IMR-90 (cell line): ENCODE results near the gene GCN1. TPM values are rescaled to one million over a fixed set of nuclear protein-coding genes. Genes with fewer than 3 reads are reported as not detected.

Experiments used
- ATAC-seq: fragments of 200-7000 bp; cut with Tn5 transposase; 2 replicates; pipeline ENCODE4 v1.9.1; 2020; ENCODE audit warnings: low read depth, mild to moderate bottlenecking, moderate library complexity
- BruUV-seq: library from RNA; stranded (reverse); fragments of 400-500 nt; replicated peaks from 2 replicates; lab custom pipeline; 2021; lab: Mats Ljungman, UMichigan
- CTCF ChIA-PET: fragments of 300-600 bp; formaldehyde crosslinking; extraction: SDS; loops from one replicate; lab custom pipeline; 2021; ENCODE audit warnings: antibody characterized with exemption; lab: Yijun Ruan, JAX
- POLR2A ChIA-PET: fragments of 300-600 bp; sonication (Branson Sonifier 250); formaldehyde crosslinking; loops from one replicate; lab custom pipeline; 2022; ENCODE audit warnings: antibody characterized with exemption; ENCODE audit not compliant: unreplicated experiment; lab: Charles Lee
- DNase-seq: peaks from one replicate; pipeline ENCODE4 v3.0.0; 2013
- H2AFZ ChIP-seq: replicated peaks from 2 replicates; pipeline ENCODE3; 2013; ENCODE audit warnings: low read length, mild to moderate bottlenecking; ENCODE audit not compliant: poor library complexity
- H2AK5ac ChIP-seq: 2 replicates; pipeline ENCODE4 v1.6.1; 2013; ENCODE audit warnings: low read depth, low read length, inconsistent platforms
- H2AK9ac ChIP-seq: replicated peaks from 2 replicates; pipeline ENCODE3; 2013; ENCODE audit warnings: mild to moderate bottlenecking, low read depth, low read length, moderate library complexity; ENCODE audit not compliant: poor library complexity
- H2BK120ac ChIP-seq: 2 replicates; pipeline ENCODE4 v1.6.1; 2013; ENCODE audit warnings: low read depth, low read length, inconsistent platforms
- H2BK15ac ChIP-seq: 3 replicates; pipeline ENCODE4 v1.6.1; 2013; ENCODE audit warnings: low read depth, low read length, inconsistent platforms
- H2BK20ac ChIP-seq: 2 replicates; pipeline ENCODE4 v1.6.1; 2013; ENCODE audit warnings: low read depth, mild to moderate bottlenecking, inconsistent platforms, low read length, moderate library complexity
- H2BK5ac ChIP-seq: 2 replicates; pipeline ENCODE4 v1.6.1; 2013; ENCODE audit warnings: mild to moderate bottlenecking, low read depth, low read length, inconsistent platforms; ENCODE audit not compliant: poor library complexity, severe bottlenecking
- H3K14ac ChIP-seq: replicated peaks from 2 replicates; pipeline ENCODE4 v1.6.1; 2013; ENCODE audit warnings: low read depth, low read length, inconsistent platforms
- H3K18ac ChIP-seq: 2 replicates; pipeline ENCODE4 v1.6.1; 2013; ENCODE audit warnings: low read depth, low read length, control low read depth
- H3K23ac ChIP-seq: 2 replicates; pipeline ENCODE4 v1.6.1; 2013; ENCODE audit warnings: low read depth, low read length, inconsistent platforms
- H3K27ac ChIP-seq: 2 replicates; pipeline ENCODE4 v1.5.1; 2013; ENCODE audit warnings: mild to moderate bottlenecking, control low read depth, low read length; ENCODE audit not compliant: insufficient read depth
- H3K27me3 ChIP-seq: 2 replicates; pipeline ENCODE4 v1.6.1; 2013; ENCODE audit warnings: low read length; ENCODE audit not compliant: control insufficient read depth, insufficient read depth
- H3K36me3 ChIP-seq: 2 replicates; pipeline ENCODE4 v1.6.1; 2013; ENCODE audit warnings: low read length, mixed read lengths; ENCODE audit not compliant: control insufficient read depth, insufficient read depth
- H3K4ac ChIP-seq: 2 replicates; pipeline ENCODE4 v1.6.1; 2013; ENCODE audit warnings: low read depth, low read length, inconsistent platforms
- H3K4me1 ChIP-seq: 2 replicates; pipeline ENCODE4 v1.6.1; 2013; ENCODE audit warnings: low read length, mixed read lengths; ENCODE audit not compliant: control insufficient read depth, insufficient read depth
- H3K4me2 ChIP-seq: 2 replicates; pipeline ENCODE4 v1.6.1; 2013; ENCODE audit warnings: low read depth, mild to moderate bottlenecking, control low read depth, low read length, moderate library complexity
- H3K4me3 ChIP-seq: 2 replicates; pipeline ENCODE4 v1.5.1; 2013; ENCODE audit warnings: low read depth, mild to moderate bottlenecking, control low read depth, low read length, moderate library complexity; ENCODE audit not compliant: insufficient read depth
- H3K56ac ChIP-seq: 2 replicates; pipeline ENCODE4 v1.6.1; 2013; ENCODE audit warnings: low read length, inconsistent platforms; ENCODE audit not compliant: insufficient read depth; ENCODE audit errors: extremely low read depth
- H3K79me1 ChIP-seq, 2 experiments: 2 replicates each; pipeline ENCODE4 v1.6.1; 2013; ENCODE audit warnings: low read length in 2 of 2, inconsistent platforms in 1 of 2, low read depth in 1 of 2
- H3K9ac ChIP-seq: 2 replicates; pipeline ENCODE4 v1.6.1; 2013; ENCODE audit warnings: low read depth, low read length, control low read depth
- H3K9me1 ChIP-seq: 2 replicates; pipeline ENCODE4 v1.6.1; 2013; ENCODE audit warnings: low read length, inconsistent platforms; ENCODE audit not compliant: insufficient read depth
- H3K9me3 ChIP-seq: 2 replicates; pipeline ENCODE4 v1.6.1; 2013; ENCODE audit warnings: low read length; ENCODE audit not compliant: control insufficient read depth, insufficient read depth
- H4K20me1 ChIP-seq: 2 replicates; pipeline ENCODE4 v1.6.1; 2013; ENCODE audit warnings: low read length, inconsistent platforms; ENCODE audit not compliant: insufficient read depth
- H4K5ac ChIP-seq: 2 replicates; pipeline ENCODE4 v1.6.1; 2013; ENCODE audit warnings: mild to moderate bottlenecking, low read depth, low read length, control low read depth
- H4K8ac ChIP-seq, 2 experiments: 2 replicates each; pipeline ENCODE4 v1.6.1; 2013; ENCODE audit warnings: low read depth in 2 of 2, low read length in 2 of 2, control low read depth in 1 of 2, inconsistent platforms in 1 of 2
- H4K91ac ChIP-seq: 2 replicates; pipeline ENCODE4 v1.6.1; 2013; ENCODE audit warnings: low read depth, low read length, inconsistent platforms; ENCODE audit not compliant: insufficient read depth
- BHLHE40 ChIP-seq: fragments of 150-350 bp; IDR thresholded peaks from 2 replicates; pipeline ENCODE4 v1.6.1; 2016; ENCODE audit warnings: mild to moderate bottlenecking, low read depth, low read length
- CEBPB ChIP-seq: IDR thresholded peaks from 2 replicates; pipeline ENCODE4 v1.6.1; 2012; ENCODE audit warnings: low read depth, low read length, improper control_type of control experiment
- NFE2L2 ChIP-seq: fragments of 150-350 bp; IDR thresholded peaks from 2 replicates; pipeline ENCODE4 v1.6.1; 2016; ENCODE audit warnings: low read depth, mild to moderate bottlenecking, low read length
- POLR2A ChIP-seq: IDR thresholded peaks from 2 replicates; pipeline ENCODE4 v1.6.1; 2012; ENCODE audit warnings: mild to moderate bottlenecking, low read depth, low read length
- WGBS, 2 experiments: methylation state at CpG; one replicate each; pipeline versions ENCODE4 v1.1.5 to v1.1.7; 2013; ENCODE audit warnings: missing lambda C conversion rate in 2 of 2; ENCODE audit not compliant: insufficient read length in 1 of 2; ENCODE audit errors: extremely low coverage in 2 of 2; 5-methylcytosine and 5-hydroxymethylcytosine counted together
- dilution Hi-C: fragments of 300-500 bp; cut with HindIII; formaldehyde crosslinking; loops from one replicate; pipeline ENCODE4 v1.14.3; 2018; ENCODE audit warnings: low sequenced_read_pairs; ENCODE audit not compliant: unreplicated experiment
- in situ Hi-C: fragments of 300-500 bp; cut with MboI; formaldehyde crosslinking; loops from 3 replicates; pipeline ENCODE4 v1.14.3; 2019; ENCODE audit warnings: low sequenced_read_pairs, inconsistent platforms, mixed read lengths
- intact Hi-C: fragments of 100-400 bp; cut with micrococcal nuclease; formaldehyde crosslinking; loops from 2 replicates; pipeline ENCODE4 v1.10.0; 2022
- polyA plus RNA-seq, 3 experiments: library from polyadenylated mRNA; depleted of rRNA; stranded (reverse); fragments of >200 nt; gene quantifications; 2 replicates each; pipeline ENCODE4 v1.2.3, GENCODE V29; 2012; ENCODE audit warnings: low replicate concordance in 1 of 3
- total RNA-seq: library from RNA; depleted of rRNA; stranded (reverse); fragments of >200 nt; gene quantifications from 2 replicates; pipeline ENCODE4 v1.2.3, GENCODE V29; 2012

The GCN1 gene
- total and polyA plus RNA-seq, 2 of the 4 experiments (the other 2 are of a cell fraction): 57.8 to 77.6 TPM

- Histone ChIP-seq H2AFZ (no peak overlapping the region), H3K27me3 (no peaks in the 10 kb centered on the region), H3K36me3 (peaks cover 84% of the 10 kb centered on the region), H2BK20ac (no peak overlapping the region), H4K20me1 (peaks cover 5% of the 10 kb centered on the region), H4K8ac (no peak overlapping the region), H3K56ac (no peak overlapping the region), H3K4me3 (no peak overlapping the region), H3K9ac (no peak overlapping the region), H3K9me3 (no peaks in the 10 kb centered on the region), H3K79me1 (peaks cover 6 to 17% of the 10 kb centered on the region in 2 experiments; a peak in 3 of 4 replicates), H2BK5ac (no peak overlapping the region), H3K27ac (no peak overlapping the region), H3K4ac (no peak overlapping the region), H2AK5ac (no peak overlapping the region), H3K14ac (no peak overlapping the region), H3K9me1 (peaks cover 3% of the 10 kb centered on the region; the same call in 1 of the 2 replicates), H2BK15ac (no peak overlapping the region), H4K91ac (no peak overlapping the region), H2BK120ac (no peak overlapping the region), H2AK9ac (no peak overlapping the region), H3K23ac (no peak overlapping the region), H4K5ac (no peak overlapping the region), H3K18ac (no peak overlapping the region), H3K4me2 (no peak overlapping the region), H3K4me1 (peaks cover 3% of the 10 kb centered on the region; the same call in 1 of the 2 replicates)
- ChIA-PET POLR2A (no interaction called here), CTCF (no interaction called here)
- in situ Hi-C loops (no loop called here), intact Hi-C loops (no loop called here), dilution Hi-C loops (no loop called here)
- no TSS peak for BruUV-seq
- TF ChIP-seq CEBPB (no peak), NFE2L2 (no peak), BHLHE40 (no peak), POLR2A (no peak)
- ATAC-seq (no peak), DNase-seq (no peak)
- 92% methylated on average over 13 of the region's 15 CpGs; no CpG with 5 or more reads in 1 of the 2 experiments for WGBS, 2 experiments
Observed at GRCh38 chr12:120131116-120131515, 63.4 kb downstream of the GCN1 start.
